Activated naive CD8-positive, alpha-beta T cell treated with anti-CD3 and anti-CD28 coated beads, Interleukin-2, amount 50 U/mL, for 16 hours (primary cell): Measurements from ENCODE around the gene ACTR3C.
"Not testable (repeated sequence)": the region's sequence is repeated elsewhere in the genome, so short reads cannot be mapped to it uniquely, and the experiment has no call there.

Experiments
- DNase-seq: peaks from one replicate; pipeline ENCODE4 v3.0.0-alpha.2; 2020; ENCODE audit warnings: low read depth, low spot score

ACTR3C gene

DNA sequence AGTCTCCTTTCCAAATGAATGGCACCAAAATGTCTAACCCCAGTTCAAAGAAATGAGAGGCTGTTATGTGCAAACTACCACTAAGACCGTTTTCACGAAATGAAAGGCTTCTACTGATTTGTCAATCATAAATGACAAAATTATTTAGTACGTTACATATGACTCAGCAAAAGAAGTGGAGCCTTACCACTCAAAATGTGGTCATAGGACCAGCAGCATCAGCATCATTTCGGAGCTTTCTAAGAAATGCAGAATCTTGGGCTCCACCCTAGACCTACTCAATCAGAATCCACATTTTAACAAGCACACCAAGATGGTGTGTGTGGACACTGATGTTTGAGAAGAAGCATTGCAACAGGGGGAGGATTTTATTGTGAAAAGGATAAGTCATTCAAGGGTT is 120.5 kb downstream of the ACTR3C start:
- not testable (repeated sequence) for DNase-seq
